Measurements from ENCODE around the gene TAOK1. TPM values are rescaled to one million over a fixed set of nuclear protein-coding genes. Genes with fewer than 3 reads are reported as not detected.

TAOK1 gene
- total and polyA plus RNA-seq, 9 of the 15 experiments (the other 6 are each of a cell fraction or from before 2014, with no cell fraction given) = 3.2 to 33.1 (median 16.5) TPM

GRCh38 chr17:29585080-29585751 lies 195.1 kb downstream of the TAOK1 start (continued):
- TF ChIP-seq REST (IDR thresholded peaks at IDR 0.05; ENCODE audit: borderline replicate concordance) (peak; percentile 25; the same call in 1 of the 2 replicates), REST (CRISPR knock-in tag; IDR thresholded peaks at IDR 0.05; ENCODE audit: low read depth) (no peak)
- TF ChIP-seq, protein P1, sequence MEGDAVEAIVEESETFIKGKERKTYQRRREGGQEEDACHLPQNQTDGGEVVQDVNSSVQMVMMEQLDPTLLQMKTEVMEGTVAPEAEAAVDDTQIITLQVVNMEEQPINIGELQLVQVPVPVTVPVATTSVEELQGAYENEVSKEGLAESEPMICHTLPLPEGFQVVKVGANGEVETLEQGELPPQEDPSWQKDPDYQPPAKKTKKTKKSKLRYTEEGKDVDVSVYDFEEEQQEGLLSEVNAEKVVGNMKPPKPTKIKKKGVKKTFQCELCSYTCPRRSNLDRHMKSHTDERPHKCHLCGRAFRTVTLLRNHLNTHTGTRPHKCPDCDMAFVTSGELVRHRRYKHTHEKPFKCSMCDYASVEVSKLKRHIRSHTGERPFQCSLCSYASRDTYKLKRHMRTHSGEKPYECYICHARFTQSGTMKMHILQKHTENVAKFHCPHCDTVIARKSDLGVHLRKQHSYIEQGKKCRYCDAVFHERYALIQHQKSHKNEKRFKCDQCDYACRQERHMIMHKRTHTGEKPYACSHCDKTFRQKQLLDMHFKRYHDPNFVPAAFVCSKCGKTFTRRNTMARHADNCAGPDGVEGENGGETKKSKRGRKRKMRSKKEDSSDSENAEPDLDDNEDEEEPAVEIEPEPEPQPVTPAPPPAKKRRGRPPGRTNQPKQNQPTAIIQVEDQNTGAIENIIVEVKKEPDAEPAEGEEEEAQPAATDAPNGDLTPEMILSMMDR (IDR thresholded peaks at IDR 0.05 in 2 of 3, conservative IDR thresholded peaks at IDR 0.05 in 1 of 3; ENCODE audit: insufficient read depth in 2 of 3, low read depth in 1 of 3, low read length in 3 of 3) = peak; percentile 35 to 63 (median 54); a peak in 5 of 6 replicates

Data from K562 (cell line).